ENCODE data around the gene FOXS1.

FOXS1 gene

GRCh38 chr20:31844737-31845299 is 586 bp downstream of the FOXS1 start:
- Histone ChIP-seq H3K4me2 (ENCODE audit: low read depth, low read length) (no peak overlapping the region), H3K27me3 (replicated peaks; ENCODE audit: insufficient read depth, low read length) (peaks cover 94% of the 10 kb centered on the region), H4K20me1 (ENCODE audit: insufficient read depth, low read length) (no peaks in the 10 kb centered on the region; the same call in 1 of the 2 replicates), H3K9me2 (replicated peaks; ENCODE audit: insufficient read depth, low read length) (no peaks in the 10 kb centered on the region), H3K79me2 (ENCODE audit: low read length) (no peaks in the 10 kb centered on the region), H3F3A (ENCODE audit: insufficient read depth, low read length) (0 out of 2 replicates have a peak, but pooled peaks cover 2% of the 10 kb centered on the region), H3K4me3 (ENCODE audit: low read length) (no peak overlapping the region), H3K9ac (ENCODE audit: low read length) (no peak overlapping the region), H3K27ac (ENCODE audit: low read length) (no peak overlapping the region), H3K36me3 (replicated peaks; ENCODE audit: insufficient read depth, low read length) (no peaks in the 10 kb centered on the region), H3K9me3 (replicated peaks; ENCODE audit: insufficient read depth, low read length) (no peaks in the 10 kb centered on the region), H2AFZ (ENCODE audit: low read length) (no peak overlapping the region), H3K4me1 (ENCODE audit: low read length) (peaks cover 11% of the 10 kb centered on the region)
- no peak for DNase-seq
- no peak for TF ChIP-seq EZH2 (optimal IDR thresholded peaks at IDR 0.05; ENCODE audit: low read depth, low read length)

GRCh38 chr20:31843881-31844280 is 1.5 kb downstream of the FOXS1 start:
- no peaks in the 10 kb centered on the region for H3K9me2 ChIP-seq (replicated peaks; ENCODE audit: insufficient read depth, low read length)
- no peak overlapping the region for H3K4me2 ChIP-seq (ENCODE audit: low read depth, low read length)
- no peaks in the 10 kb centered on the region for H3K9me3 ChIP-seq (replicated peaks; ENCODE audit: insufficient read depth, low read length)
- peaks cover 89% of the 10 kb centered on the region for H3K27me3 ChIP-seq (replicated peaks; ENCODE audit: insufficient read depth, low read length)
- no peaks in the 10 kb centered on the region for H3K36me3 ChIP-seq (replicated peaks; ENCODE audit: insufficient read depth, low read length)
- no peak overlapping the region for H3K27ac ChIP-seq (ENCODE audit: low read length)
- no peak overlapping the region for H2AFZ ChIP-seq (ENCODE audit: low read length)
- H4K20me1 ChIP-seq (ENCODE audit: insufficient read depth, low read length): no peaks in the 10 kb centered on the region; the same call in 1 of the 2 replicates
- H3K4me1 ChIP-seq (ENCODE audit: low read length): peaks cover 11% of the 10 kb centered on the region
- 0 out of 2 replicates have a peak, but pooled peaks cover 2% of the 10 kb centered on the region for H3F3A ChIP-seq (ENCODE audit: insufficient read depth, low read length)
- H3K9ac ChIP-seq (ENCODE audit: low read length): no peak overlapping the region
- H3K4me3 ChIP-seq (ENCODE audit: low read length): no peak overlapping the region
- no peak for TF ChIP-seq EZH2 (optimal IDR thresholded peaks at IDR 0.05; ENCODE audit: low read depth, low read length)
- TF ChIP-seq CTCF (IDR thresholded peaks at IDR 0.05; ENCODE audit: low read length): no peak
- TF ChIP-seq EZH2phosphoT487 (IDR thresholded peaks at IDR 0.05; ENCODE audit: low read length): no peak
- DNase-seq: no peak
- no peaks in the 10 kb centered on the region for H3K79me2 ChIP-seq (ENCODE audit: low read length)

- Histone ChIP-seq H3K27me3 (replicated peaks; ENCODE audit: insufficient read depth, low read length) (peaks cover 89% of the 10 kb centered on the region), H3K4me3 (ENCODE audit: low read length) (no peak overlapping the region), H3K9ac (ENCODE audit: low read length) (no peak overlapping the region), H3F3A (ENCODE audit: insufficient read depth, low read length) (0 out of 2 replicates have a peak, but pooled peaks cover 2% of the 10 kb centered on the region), H3K79me2 (ENCODE audit: low read length) (no peaks in the 10 kb centered on the region), H3K9me3 (replicated peaks; ENCODE audit: insufficient read depth, low read length) (no peaks in the 10 kb centered on the region), H2AFZ (ENCODE audit: low read length) (no peak overlapping the region), H3K27ac (ENCODE audit: low read length) (no peak overlapping the region), H3K4me1 (ENCODE audit: low read length) (peaks cover 11% of the 10 kb centered on the region), H4K20me1 (ENCODE audit: insufficient read depth, low read length) (no peaks in the 10 kb centered on the region; the same call in 1 of the 2 replicates), H3K4me2 (ENCODE audit: low read depth, low read length) (no peak overlapping the region), H3K36me3 (replicated peaks; ENCODE audit: insufficient read depth, low read length) (no peaks in the 10 kb centered on the region), H3K9me2 (replicated peaks; ENCODE audit: insufficient read depth, low read length) (no peaks in the 10 kb centered on the region)
- TF ChIP-seq EZH2phosphoT487 (IDR thresholded peaks at IDR 0.05; ENCODE audit: low read length): no peak
- no peak for TF ChIP-seq CTCF (IDR thresholded peaks at IDR 0.05; ENCODE audit: low read length)
- TF ChIP-seq EZH2 (optimal IDR thresholded peaks at IDR 0.05; ENCODE audit: low read depth, low read length): no peak
- no peak for DNase-seq
These were observed 2.1 kb downstream of the FOXS1 start for GRCh38 chr20:31843288-31843687.

- Histone ChIP-seq H3K79me2 (ENCODE audit: low read length) (no peaks in the 10 kb centered on the region), H2AFZ (ENCODE audit: low read length) (no peak overlapping the region), H3K4me1 (ENCODE audit: low read length) (peaks cover 11% of the 10 kb centered on the region), H3F3A (ENCODE audit: insufficient read depth, low read length) (0 out of 2 replicates have a peak, but pooled peaks cover 2% of the 10 kb centered on the region), H3K36me3 (replicated peaks; ENCODE audit: insufficient read depth, low read length) (no peaks in the 10 kb centered on the region), H3K4me2 (ENCODE audit: low read depth, low read length) (no peak overlapping the region), H3K9me3 (replicated peaks; ENCODE audit: insufficient read depth, low read length) (no peaks in the 10 kb centered on the region), H3K9ac (ENCODE audit: low read length) (no peak overlapping the region), H3K4me3 (ENCODE audit: low read length) (no peak overlapping the region), H4K20me1 (ENCODE audit: insufficient read depth, low read length) (no peaks in the 10 kb centered on the region; the same call in 1 of the 2 replicates), H3K9me2 (replicated peaks; ENCODE audit: insufficient read depth, low read length) (no peaks in the 10 kb centered on the region), H3K27me3 (replicated peaks; ENCODE audit: insufficient read depth, low read length) (peaks cover 89% of the 10 kb centered on the region), H3K27ac (ENCODE audit: low read length) (no peak overlapping the region)
- no peak for TF ChIP-seq EZH2 (optimal IDR thresholded peaks at IDR 0.05; ENCODE audit: low read depth, low read length)
- TF ChIP-seq CTCF (IDR thresholded peaks at IDR 0.05; ENCODE audit: low read length): no peak
- TF ChIP-seq EZH2phosphoT487 (IDR thresholded peaks at IDR 0.05; ENCODE audit: low read length): no peak
- DNase-seq: no peak
These were observed 2.8 kb downstream of the FOXS1 start for GRCh38 chr20:31842471-31843157.

All from MM.1S (cell line).